ENCODE results near the gene KCNIP4.

DNA sequence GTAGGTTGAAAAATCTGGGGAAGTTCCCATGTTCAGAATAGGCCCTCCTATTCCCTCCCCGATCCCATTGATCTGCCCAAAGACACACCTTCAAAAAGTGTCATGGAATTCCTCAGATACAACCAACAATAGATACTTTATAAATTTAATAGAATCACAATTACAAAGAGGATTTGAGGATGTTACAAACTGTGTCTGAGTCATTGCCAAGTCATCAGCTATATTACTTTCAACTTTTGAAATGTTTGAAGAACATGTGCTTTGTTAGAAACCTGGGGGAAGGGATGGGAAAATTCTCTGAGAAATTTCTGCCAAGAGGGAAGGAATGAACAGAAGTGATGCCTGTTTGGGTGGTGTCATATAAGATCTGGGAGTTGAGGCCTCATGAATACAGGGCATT is 46.7 kb downstream of the KCNIP4 start:
- TF ChIP-seq, protein P1, sequence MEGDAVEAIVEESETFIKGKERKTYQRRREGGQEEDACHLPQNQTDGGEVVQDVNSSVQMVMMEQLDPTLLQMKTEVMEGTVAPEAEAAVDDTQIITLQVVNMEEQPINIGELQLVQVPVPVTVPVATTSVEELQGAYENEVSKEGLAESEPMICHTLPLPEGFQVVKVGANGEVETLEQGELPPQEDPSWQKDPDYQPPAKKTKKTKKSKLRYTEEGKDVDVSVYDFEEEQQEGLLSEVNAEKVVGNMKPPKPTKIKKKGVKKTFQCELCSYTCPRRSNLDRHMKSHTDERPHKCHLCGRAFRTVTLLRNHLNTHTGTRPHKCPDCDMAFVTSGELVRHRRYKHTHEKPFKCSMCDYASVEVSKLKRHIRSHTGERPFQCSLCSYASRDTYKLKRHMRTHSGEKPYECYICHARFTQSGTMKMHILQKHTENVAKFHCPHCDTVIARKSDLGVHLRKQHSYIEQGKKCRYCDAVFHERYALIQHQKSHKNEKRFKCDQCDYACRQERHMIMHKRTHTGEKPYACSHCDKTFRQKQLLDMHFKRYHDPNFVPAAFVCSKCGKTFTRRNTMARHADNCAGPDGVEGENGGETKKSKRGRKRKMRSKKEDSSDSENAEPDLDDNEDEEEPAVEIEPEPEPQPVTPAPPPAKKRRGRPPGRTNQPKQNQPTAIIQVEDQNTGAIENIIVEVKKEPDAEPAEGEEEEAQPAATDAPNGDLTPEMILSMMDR (IDR thresholded peaks at IDR 0.05): no peak
- TF ChIP-seq POLR2A (IDR thresholded peaks at IDR 0.05): no peak

Data from heart left ventricle (tissue), 13 donors.